ENCODE measurements around the gene MYBPH. TPM values are rescaled to one million over a fixed set of nuclear protein-coding genes. Genes with fewer than 3 reads are reported as not detected.

Gene MYBPH
- total and polyA plus RNA-seq, 2 donors (not counting 1 experiment from before 2014, with no cell fraction given) = not detected

DNA sequence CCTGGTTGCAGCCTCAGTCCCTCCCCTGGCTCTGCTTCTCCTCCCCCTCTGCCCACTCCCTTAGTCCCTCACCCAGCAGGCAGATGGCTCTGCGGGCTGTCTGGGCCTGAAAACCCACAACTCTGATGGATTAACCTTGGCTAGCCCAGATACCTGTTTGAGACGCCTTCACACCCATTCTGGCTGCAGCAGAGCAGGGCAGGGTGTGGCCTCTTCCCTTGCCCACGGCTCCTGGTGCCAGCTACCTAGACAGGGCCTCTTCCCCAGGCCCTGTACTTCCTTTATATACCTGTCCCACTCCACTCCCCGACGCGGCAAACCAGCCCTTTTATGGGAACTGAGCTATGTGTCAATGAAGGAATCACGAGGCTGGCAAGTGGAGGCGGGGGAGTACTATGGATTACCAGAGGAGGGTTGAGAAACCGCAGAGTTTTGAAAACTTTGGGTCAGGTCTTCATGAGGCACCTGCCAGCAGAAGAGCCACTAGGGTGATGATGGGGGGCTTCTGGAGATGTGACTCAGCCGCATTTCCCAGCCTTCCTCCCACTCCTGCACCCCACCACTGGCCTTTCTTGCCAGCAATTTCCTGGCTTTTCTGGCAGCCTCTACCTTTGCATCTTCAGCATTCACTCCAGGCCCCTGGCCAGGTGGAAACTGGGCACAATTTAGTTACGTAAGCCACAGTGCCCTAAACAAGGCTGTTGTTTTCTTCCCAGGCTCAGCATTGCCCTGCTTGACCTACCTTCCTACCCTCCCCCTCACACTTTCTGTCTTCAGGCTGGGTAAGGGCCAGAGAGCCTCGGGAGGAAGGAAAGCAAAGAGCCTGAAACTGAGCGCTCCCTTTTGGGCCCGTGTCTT, 11.0 kb upstream of the MYBPH start, which contains the start of gene CHI3L1:
Gene CHI3L1 (minus strand): TSS at position 259 of the 858 bp plus-strand sequence. CDS start 81 bp downstream, at position 178.
- ATAC-seq (ENCODE audit: low read depth) = no peak
- H3K27me3 ChIP-seq (replicated peaks in 1 of 4; ENCODE audit: control extremely low read depth in 1 of 4, control insufficient read depth in 3 of 4, insufficient read depth in 4 of 4, low read length in 3 of 4) = peaks cover 0 to 5% (median 0%) of the 10 kb centered on the region in 4 experiments
- H3K27ac Mint-ChIP-seq = no peak within 1 kb of the TSS
- no peaks in the 10 kb centered on the region for H3K9me3 Mint-ChIP-seq (ENCODE audit: insufficient read depth)
- no peaks in the 10 kb centered on the region for H3K4me1 Mint-ChIP-seq
- H3K27ac ChIP-seq (ENCODE audit: low read length in 2 of 2) = no peak within 1 kb of the TSS
- no peaks in the 10 kb centered on the region for H3K79me2 ChIP-seq (ENCODE audit: control insufficient read depth, insufficient read depth, low read length)
- intact Hi-C loops (cut with micrococcal nuclease) = no loop called here
- no peaks in the 10 kb centered on the region for H3K9me3 ChIP-seq (ENCODE audit: control extremely low read depth in 1 of 3, control insufficient read depth in 2 of 3, insufficient read depth in 1 of 3, low read length in 2 of 3)
- H3K4me3 ChIP-seq (ENCODE audit: control extremely low read depth in 1 of 5, extremely low read depth in 1 of 5, insufficient read depth in 1 of 5, low read depth in 2 of 5, low read length in 4 of 5) = no peak within 1 kb of the TSS
- no peaks in the 10 kb centered on the region for H3K36me3 ChIP-seq (replicated peaks in 1 of 2; ENCODE audit: control extremely low read depth in 1 of 2, control insufficient read depth in 1 of 2, extremely low read depth in 1 of 2, insufficient read depth in 2 of 2, low read length in 1 of 2)
- H3K4me2 ChIP-seq (replicated peaks; ENCODE audit: low read depth, low read length, poor library complexity, severe bottlenecking) = no peak within 1 kb of the TSS
- H3K27me3 Mint-ChIP-seq = peaks cover 20% of the 10 kb centered on the region
- no peak for TF ChIP-seq EZH2 (IDR thresholded peaks at IDR 0.05; ENCODE audit: borderline replicate concordance, insufficient read depth, low read depth, low read length, poor library complexity, severe bottlenecking)
- TF ChIP-seq CTCF (IDR thresholded peaks at IDR 0.05) = no peak
- POLR2A ChIA-PET = no interaction called here
- no peaks in the 10 kb centered on the region for H4K20me1 ChIP-seq (ENCODE audit: control insufficient read depth, insufficient read depth, low read length, poor library complexity, severe bottlenecking)
- H3K4me3 Mint-ChIP-seq = no peak within 1 kb of the TSS
- WGBS (ENCODE audit: insufficient coverage) = 39% methylated on average over 8 of the region's 14 CpGs
- no peaks in the 10 kb centered on the region for H3K4me1 ChIP-seq (ENCODE audit: control insufficient read depth in 2 of 2, insufficient read depth in 2 of 2, low read length in 2 of 2)
- no peak within 1 kb of the TSS for H2AFZ ChIP-seq (ENCODE audit: insufficient read depth, low read depth, low read length, poor library complexity, severe bottlenecking)
- no peak for DNase-seq
- no peak within 1 kb of the TSS for H3K9ac ChIP-seq (ENCODE audit: low read length)
- CTCF ChIA-PET = no interaction called here

GRCh38 chr1:203186091-203186445, 10.4 kb upstream of the MYBPH start:
- H3K27ac Mint-ChIP-seq = no peak overlapping the region
- DNase-seq = no peak
- 92% methylated on average over 1 of the region's 5 CpGs for WGBS (ENCODE audit: insufficient coverage)

More at GRCh38 chr1:203186091-203186445, 10.4 kb upstream of the MYBPH start:
- H3K27me3 Mint-ChIP-seq = peaks cover 16% of the 10 kb centered on the region
- Histone ChIP-seq H2AFZ (ENCODE audit: insufficient read depth, low read depth, low read length, poor library complexity, severe bottlenecking) (no peak overlapping the region), H3K9ac (ENCODE audit: low read length) (no peak overlapping the region), H3K27ac (ENCODE audit: low read length in 2 of 2) (no peak overlapping the region), H3K4me1 (ENCODE audit: control insufficient read depth in 2 of 2, insufficient read depth in 2 of 2, low read length in 2 of 2) (no peaks in the 10 kb centered on the region), H4K20me1 (ENCODE audit: control insufficient read depth, insufficient read depth, low read length, poor library complexity, severe bottlenecking) (no peaks in the 10 kb centered on the region), H3K4me2 (replicated peaks; ENCODE audit: low read depth, low read length, poor library complexity, severe bottlenecking) (no peak overlapping the region), H3K79me2 (ENCODE audit: control insufficient read depth, insufficient read depth, low read length) (no peaks in the 10 kb centered on the region), H3K9me3 (ENCODE audit: control extremely low read depth in 1 of 3, control insufficient read depth in 2 of 3, insufficient read depth in 1 of 3, low read length in 2 of 3) (no peaks in the 10 kb centered on the region), H3K27me3 (replicated peaks in 1 of 4; ENCODE audit: control extremely low read depth in 1 of 4, control insufficient read depth in 3 of 4, insufficient read depth in 4 of 4, low read length in 3 of 4) (peaks cover 0 to 5% (median 0%) of the 10 kb centered on the region in 4 experiments), H3K4me3 (ENCODE audit: control extremely low read depth in 1 of 5, extremely low read depth in 1 of 5, insufficient read depth in 1 of 5, low read depth in 2 of 5, low read length in 4 of 5) (no peak overlapping the region), H3K36me3 (replicated peaks in 1 of 2; ENCODE audit: control extremely low read depth in 1 of 2, control insufficient read depth in 1 of 2, extremely low read depth in 1 of 2, insufficient read depth in 2 of 2, low read length in 1 of 2) (no peaks in the 10 kb centered on the region)
- H3K4me3 Mint-ChIP-seq = no peak overlapping the region
- ChIA-PET POLR2A (no interaction called here), CTCF (no interaction called here)
- no peak for ATAC-seq (ENCODE audit: low read depth)
- TF ChIP-seq EZH2 (IDR thresholded peaks at IDR 0.05; ENCODE audit: borderline replicate concordance, insufficient read depth, low read depth, low read length, poor library complexity, severe bottlenecking) (no peak), CTCF (IDR thresholded peaks at IDR 0.05) (no peak)
- intact Hi-C loops (cut with micrococcal nuclease) = no loop called here
- H3K9me3 Mint-ChIP-seq (ENCODE audit: insufficient read depth) = no peaks in the 10 kb centered on the region
- no peaks in the 10 kb centered on the region for H3K4me1 Mint-ChIP-seq

Measured in B cell (primary cell).